K562 (cell line): ENCODE measurements around the gene MZB1. TPM values are rescaled to one million over a fixed set of nuclear protein-coding genes. Genes with fewer than 3 reads are reported as not detected.

Source experiments
- ATAC-seq: fragments of 200-7000 bp; cut with Tn5 transposase; 3 replicates; pipeline ENCODE4 v1.9.1; 2020; ENCODE audit warnings: moderate library complexity
- BruUV-seq: library from RNA; stranded (reverse); fragments of 400-500 nt; replicated peaks from 2 replicates; lab custom pipeline; 2021; lab: Mats Ljungman, UMichigan
- CTCF ChIA-PET: fragments of 300-600 bp; formaldehyde crosslinking; extraction: SDS; loops from one replicate; lab custom pipeline; 2021; ENCODE audit warnings: low intra/inter-chr PET ratio; lab: Yijun Ruan, JAX
- POLR2A ChIA-PET: fragments of 300-600, 350-650 bp; sonication (Branson Sonifier 250); formaldehyde crosslinking; extraction: SDS; loops from one replicate; lab custom pipeline; 2021; ENCODE audit warnings: antibody characterized with exemption, inconsistent platforms; lab: Yijun Ruan, JAX
- DNase-seq, 4 experiments: peaks; one replicate each; pipeline versions ENCODE4 v3.0.0 to v3.0.0-alpha.2; 2011 to 2018; ENCODE audit warnings: low spot score in 3 of 4, mixed read lengths in 3 of 4; ENCODE audit errors: extremely low read depth in 1 of 4
- FAIRE-seq: peaks from 2 replicates; lab custom pipeline; 2011; peaks lifted over from hg19 to GRCh38; lab: Jason Lieb, UNC
- H2AFZ ChIP-seq: 2 replicates; pipeline ENCODE4 v1.6.0; 2011; ENCODE audit warnings: low read depth, low read length, control low read depth, inconsistent platforms
- H3K27ac ChIP-seq: fragments of 200-600 bp; 3 replicates; pipeline ENCODE4 v1.8.0; 2011; ENCODE audit warnings: low read depth, mild to moderate bottlenecking, control low read depth, inconsistent platforms, low read length, moderate library complexity, mixed read lengths; ENCODE audit errors: extremely low read depth
- H3K27me3 ChIP-seq, 2 experiments: fragments of 300-600 bp in 1 of 2; 2 replicates in 1 of 2; 3 replicates in 1 of 2; pipeline versions ENCODE4 v1.6.0 to v1.8.0; 2011; ENCODE audit warnings: inconsistent platforms in 2 of 2, low read length in 2 of 2, mild to moderate bottlenecking in 1 of 2, mixed read lengths in 1 of 2, moderate library complexity in 1 of 2; ENCODE audit not compliant: control insufficient read depth in 2 of 2, insufficient read depth in 2 of 2
- H3K36me3 ChIP-seq: fragments of 300-600 bp; 3 replicates; pipeline ENCODE4 v1.8.0; 2011; ENCODE audit warnings: mild to moderate bottlenecking, low read length, inconsistent platforms; ENCODE audit not compliant: control insufficient read depth, insufficient read depth
- H3K4me1 ChIP-seq, 2 experiments: fragments of 200-600 bp in 1 of 2; replicated peaks in 1 of 2; 2 replicates in 1 of 2; 3 replicates in 1 of 2; pipeline versions ENCODE4 v1.5.1 to v1.8.0; 2011; ENCODE audit warnings: inconsistent platforms in 2 of 2, low read length in 2 of 2, mild to moderate bottlenecking in 1 of 2, mixed read lengths in 1 of 2, moderate library complexity in 1 of 2; ENCODE audit not compliant: control insufficient read depth in 2 of 2, insufficient read depth in 2 of 2
- H3K4me2 ChIP-seq: 2 replicates; pipeline ENCODE4 v1.6.1; 2011; ENCODE audit warnings: low read length, control low read depth, inconsistent platforms, mixed read lengths; ENCODE audit not compliant: insufficient read depth
- H3K4me3 ChIP-seq: fragments of 200-600 bp; sonication (generic), shearing (Covaris generic); 2 replicates; pipeline ENCODE4 v1.5.1; 2016; ENCODE audit warnings: control low read depth, inconsistent platforms
- H3K79me2 ChIP-seq: fragments of 200-600 bp; 3 replicates; pipeline ENCODE4 v1.8.0; 2011; ENCODE audit warnings: low read length, inconsistent platforms; ENCODE audit not compliant: control insufficient read depth, insufficient read depth
- H3K9ac ChIP-seq, 2 experiments: 2 replicates each; pipeline versions ENCODE4 v1.6.0 to v1.6.1; 2011; ENCODE audit warnings: low read depth in 2 of 2, low read length in 2 of 2, control low read depth in 1 of 2, inconsistent platforms in 1 of 2, mild to moderate bottlenecking in 1 of 2, mixed read lengths in 1 of 2; ENCODE audit not compliant: insufficient read depth in 1 of 2
- H3K9me1 ChIP-seq: one replicate; pipeline ENCODE4 v1.6.0; 2011; ENCODE audit warnings: inconsistent platforms, mild to moderate bottlenecking, low read length, moderate library complexity; ENCODE audit not compliant: control insufficient read depth, insufficient read depth
- H3K9me3 ChIP-seq: replicated peaks from 2 replicates; pipeline ENCODE4 v1.5.1; 2011; ENCODE audit warnings: low read depth, low read length, inconsistent platforms; ENCODE audit not compliant: control insufficient read depth, insufficient read depth
- H4K20me1 ChIP-seq: replicated peaks from 2 replicates; pipeline ENCODE4 v1.6.1; 2011; ENCODE audit warnings: low read length, inconsistent platforms, mixed read lengths; ENCODE audit not compliant: control insufficient read depth, insufficient read depth
- CTCF ChIP-seq, 3 experiments: IDR thresholded peaks in 2 of 3; conservative IDR thresholded peaks in 1 of 3; 2 replicates each; pipeline ENCODE4 v1.5.1; 2011 to 2012; ENCODE audit warnings: low read length in 3 of 3, mild to moderate bottlenecking in 3 of 3, control low read depth in 2 of 3, improper control_type of control experiment in 1 of 3, inconsistent platforms in 1 of 3, low read depth in 1 of 3, mixed read lengths in 1 of 3, moderate library complexity in 1 of 3; ENCODE audit not compliant: insufficient read depth in 2 of 3
- HEY1 ChIP-seq: fragments of 250-450 bp; sonication (Bioruptor Pico); IDR thresholded peaks from 2 replicates; pipeline ENCODE4 v1.5.0; 2020; ENCODE audit warnings: mild to moderate bottlenecking, moderate library complexity, borderline replicate concordance
- RAD21 ChIP-seq, 2 experiments: fragments of 250-450 bp in 1 of 2; fragments of 450-650 bp in 1 of 2; sonication (Bioruptor Pico) in 1 of 2; formaldehyde crosslinking in 1 of 2; IDR thresholded peaks in 1 of 2; conservative IDR thresholded peaks in 1 of 2; 2 replicates each; pipeline versions ENCODE4 v1.4.0 to v1.8.0; 2020 to 2022; ENCODE audit warnings: mild to moderate bottlenecking in 2 of 2, moderate library complexity in 1 of 2
- WGBS: fragments of 100-300 bp; shearing (Covaris generic); methylation state at CpG from one replicate; pipeline ENCODE4 v1.1.6; 2016; ENCODE audit warnings: low coverage, mixed read lengths; ENCODE audit not compliant: insufficient coverage; ENCODE audit errors: missing lambda C conversion rate; 5-methylcytosine and 5-hydroxymethylcytosine counted together
- in situ Hi-C: fragments of 300-500 bp; cut with MboI; formaldehyde crosslinking; loops from 4 replicates; pipeline ENCODE4 v1.15.0; 2018; ENCODE audit warnings: inconsistent platforms, mixed read lengths
- intact Hi-C: fragments of 100-400 bp; cut with micrococcal nuclease; formaldehyde crosslinking; loops from 2 replicates; pipeline ENCODE4 v1.14.2; 2022
- polyA plus RNA-seq, 8 experiments: library from polyadenylated mRNA; depleted of rRNA in 4 of 8; stranded (reverse) in 5 of 8; unstranded in 3 of 8; fragments of >200 nt; fragmentation: Nextera tagmentation in 2 of 8; fragmentation: Illumina TruSeq in 1 of 8; extraction: Ambion mirVana in 2 of 8; extraction: Trizol in 1 of 8; gene quantifications; 2 replicates each; pipeline versions ENCODE4 v1.2.1 to v1.2.3, GENCODE V29; 2011 to 2014; ENCODE audit warnings: inconsistent platforms in 1 of 8, missing spikeins in 1 of 8
- total RNA-seq, 7 experiments: library from RNA; depleted of rRNA in 6 of 7; stranded (reverse); fragments of >200 nt in 6 of 7; fragmentation: Illumina TruSeq in 2 of 7; extraction: Trizol in 2 of 7; gene quantifications; 2 replicates each; pipeline versions ENCODE4 v1.2.1 to v1.2.3, GENCODE V29; 2011 to 2021; ENCODE audit warnings: low replicate concordance in 1 of 7

Gene MZB1
- total and polyA plus RNA-seq, 9 of the 15 experiments (the other 6 are each of a cell fraction or from before 2014, with no cell fraction given) = 0.13 to 0.31 TPM; not detected in 7

- FAIRE-seq = no peak
- peaks cover 66% of the 10 kb centered on the region for H3K36me3 ChIP-seq
- no peak overlapping the region for H3K4me3 ChIP-seq
- no TSS peak for BruUV-seq
- CTCF ChIA-PET = interaction anchor here (0.6 to 0.8 kb wide), 2 partner anchors 580 to 666 kb away, joined by 3 read pairs; no protein-coding TSS in a partner anchor
- POLR2A ChIA-PET = interaction anchor here (1.3 to 2.2 kb wide), 3 partner anchors 10 to 27 kb away, joined by 3 to 5 read pairs (median 5); partner anchors contain the start of gene PAIP2
- H3K4me2 ChIP-seq = no peak overlapping the region
- TF ChIP-seq RAD21 (CRISPR knock-in tag; conservative IDR thresholded peaks at IDR 0.05 in 1 of 2, IDR thresholded peaks at IDR 0.05 in 1 of 2) = peak in 1 of 2 experiments; percentile 44; a peak in 2 of 4 replicates
- no peak for TF ChIP-seq HEY1 (CRISPR knock-in tag)
- TF ChIP-seq CTCF (IDR thresholded peaks at IDR 0.05 in 2 of 3, conservative IDR thresholded peaks at IDR 0.05 in 1 of 3; ENCODE audit: insufficient read depth in 2 of 3, low read depth in 1 of 3, low read length in 3 of 3) = peak in 2 of 3 experiments; percentile 11 to 52; a peak in 4 of 6 replicates
- TF ChIP-seq, all 486 proteins: peak for 2
- no peaks in the 10 kb centered on the region for H3K9me1 ChIP-seq
- peaks cover 4% of the 10 kb centered on the region; the same call in 1 of the 2 replicates for H4K20me1 ChIP-seq
- DNase-seq (peak in 1 of 4 experiments; percentile 41), ATAC-seq (peak; percentile 64)
- H3K79me2 ChIP-seq = no peaks in the 10 kb centered on the region
- in situ Hi-C loops (no loop called here), intact Hi-C loops (no loop called here)
- no peak overlapping the region for H3K9ac ChIP-seq
- H3K9me3 ChIP-seq = no peaks in the 10 kb centered on the region
- no peaks in the 10 kb centered on the region for H3K27me3 ChIP-seq
- no peak overlapping the region for H2AFZ ChIP-seq
- no peaks in the 10 kb centered on the region for H3K4me1 ChIP-seq
- no peak overlapping the region for H3K27ac ChIP-seq
- WGBS = 80% methylated on average over 2 of the region's 2 CpGs
These were observed 21.1 kb downstream of the MZB1 start for GRCh38 chr5:139368613-139369012.
